OCI-LY7 (cell line): ENCODE data around the gene BPIFB2. TPM values are rescaled to one million over a fixed set of nuclear protein-coding genes. Genes with fewer than 3 reads are reported as not detected.

Experiments
- BruUV-seq: library from RNA; stranded (reverse); fragments of 400-500 nt; replicated peaks from 2 replicates; lab custom pipeline; 2021; lab: Mats Ljungman, UMichigan
- CTCF ChIA-PET: fragments of 300-600 bp; sonication (Branson Sonifier 250); formaldehyde crosslinking; loops from one replicate; lab custom pipeline; 2022; ENCODE audit warnings: antibody characterized with exemption; ENCODE audit not compliant: unreplicated experiment; lab: Charles Lee
- POLR2A ChIA-PET: fragments of 300-600 bp; sonication (Branson Sonifier 250); formaldehyde crosslinking; loops from one replicate; lab custom pipeline; 2022; ENCODE audit warnings: antibody characterized with exemption; lab: Charles Lee
- DNase-seq: peaks from one replicate; pipeline ENCODE4 v3.0.0-alpha.2; 2015; ENCODE audit warnings: low spot score
- H2AFZ ChIP-seq: fragments of 200-600 bp; sonication (generic), shearing (Covaris generic); 2 replicates; pipeline ENCODE4 v1.6.1; 2014; ENCODE audit warnings: mild to moderate bottlenecking, antibody characterized with exemption, low read length, moderate library complexity
- H3K27ac ChIP-seq: fragments of 200-600 bp; sonication (generic); 2 replicates; pipeline ENCODE4 v1.5.1; 2014; ENCODE audit warnings: mixed run types, low read depth, mild to moderate bottlenecking, moderate library complexity, low read length, inconsistent platforms; ENCODE audit not compliant: poor library complexity, severe bottlenecking
- H3K36me3 ChIP-seq: fragments of 200-600 bp; sonication (generic); 2 replicates; pipeline ENCODE4 v1.6.1; 2014; ENCODE audit warnings: mild to moderate bottlenecking, antibody characterized with exemption, low read length, moderate library complexity, mixed read lengths; ENCODE audit not compliant: insufficient read depth
- H3K4me1 ChIP-seq: fragments of 200-600 bp; sonication (generic); 2 replicates; pipeline ENCODE4 v1.5.1; 2014; ENCODE audit warnings: mild to moderate bottlenecking, low read length; ENCODE audit not compliant: insufficient read depth, poor library complexity, severe bottlenecking
- H3K4me2 ChIP-seq: fragments of 200-600 bp; sonication (generic); 2 replicates; pipeline ENCODE4 v1.6.1; 2014; ENCODE audit warnings: mild to moderate bottlenecking, low read length
- H3K4me3 ChIP-seq: fragments of 200-600 bp; sonication (generic); 2 replicates; pipeline ENCODE4 v1.5.1; 2014; ENCODE audit warnings: mild to moderate bottlenecking, low read depth, low read length; ENCODE audit not compliant: poor library complexity, severe bottlenecking
- H3K79me2 ChIP-seq: fragments of 200-600 bp; sonication (generic); 2 replicates; pipeline ENCODE4 v1.6.1; 2016; ENCODE audit warnings: low read depth, mild to moderate bottlenecking, low read length, moderate library complexity, mixed read lengths; ENCODE audit not compliant: insufficient read depth
- H3K9me2 ChIP-seq: fragments of 200-600 bp; sonication (generic); 2 replicates; pipeline ENCODE4 v1.6.1; 2016; ENCODE audit warnings: mild to moderate bottlenecking, low read length, mixed read lengths; ENCODE audit not compliant: insufficient read depth
- H3K9me3 ChIP-seq: fragments of 200-600 bp; sonication (generic); 2 replicates; pipeline ENCODE4 v1.6.1; 2014; ENCODE audit warnings: mild to moderate bottlenecking, mixed run types, low read length, mixed read lengths
- H4K20me1 ChIP-seq: fragments of 200-600 bp; sonication (generic); 2 replicates; pipeline ENCODE4 v1.6.1; 2014; ENCODE audit warnings: mild to moderate bottlenecking, antibody characterized with exemption, low read length, moderate library complexity, mixed read lengths; ENCODE audit not compliant: insufficient read depth
- CTCF ChIP-seq: fragments of 200-600 bp; sonication (generic); conservative IDR thresholded peaks from 2 replicates; pipeline ENCODE4 v1.5.1; 2014; ENCODE audit warnings: mild to moderate bottlenecking, antibody characterized with exemption, low read length, moderate library complexity, mixed read lengths
- EZH2phosphoT487 ChIP-seq: fragments of 200-600 bp; sonication (generic); IDR thresholded peaks from 2 replicates; pipeline ENCODE4 v1.6.1; 2018; ENCODE audit warnings: low read depth, borderline replicate concordance, mild to moderate bottlenecking, mixed run types, antibody characterized with exemption, low read length, moderate library complexity, mixed read lengths
- intact Hi-C: fragments of 100-400 bp; cut with micrococcal nuclease; formaldehyde crosslinking; loops from one replicate; pipeline ENCODE4 v1.10.0; 2022; ENCODE audit not compliant: unreplicated experiment
- total RNA-seq, 2 experiments: library from RNA; depleted of rRNA in 1 of 2; stranded (reverse); fragments of >200 nt in 1 of 2; shearing (Covaris generic) in 1 of 2; gene quantifications; 2 replicates each; pipeline ENCODE4 v1.2.3, GENCODE V29; 2014 to 2022

The BPIFB2 gene
- total RNA-seq, 2 experiments from 2014 or later: not detected

- ChIA-PET POLR2A (interaction anchor here (0.6 kb wide), 1 partner anchor 981 kb away, joined by 3 read pairs; no protein-coding TSS in a partner anchor), CTCF (no interaction called here)
- no peak overlapping the region for H2AFZ ChIP-seq
Observed at GRCh38 chr20:33072362-33072761, 64.9 kb downstream of the BPIFB2 start.

GRCh38 chr20:33072813-33073212, 65.3 kb downstream of the BPIFB2 start:
- no peaks in the 10 kb centered on the region for H4K20me1 ChIP-seq
- no peaks in the 10 kb centered on the region for H3K79me2 ChIP-seq
- H2AFZ ChIP-seq: no peak overlapping the region
- TF ChIP-seq EZH2phosphoT487: no peak
- no peak for TF ChIP-seq CTCF
- DNase-seq: no peak
- no peaks in the 10 kb centered on the region for H3K9me3 ChIP-seq
- H3K4me2 ChIP-seq: no peak overlapping the region
- H3K4me1 ChIP-seq: no peaks in the 10 kb centered on the region
- BruUV-seq: no TSS peak
- H3K9me2 ChIP-seq: no peaks in the 10 kb centered on the region
- intact Hi-C loops: no loop called here
- ChIA-PET CTCF (no interaction called here), POLR2A (interaction anchor here (0.6 kb wide), 1 partner anchor 981 kb away, joined by 3 read pairs; no protein-coding TSS in a partner anchor)
- no peak overlapping the region for H3K27ac ChIP-seq
- no peaks in the 10 kb centered on the region for H3K36me3 ChIP-seq
- H3K4me3 ChIP-seq: no peak overlapping the region

More at GRCh38 chr20:33072362-33072761, 64.9 kb downstream of the BPIFB2 start:
- Histone ChIP-seq H3K36me3 (no peaks in the 10 kb centered on the region), H3K4me1 (no peaks in the 10 kb centered on the region), H3K79me2 (no peaks in the 10 kb centered on the region), H3K4me2 (no peak overlapping the region), H4K20me1 (no peaks in the 10 kb centered on the region), H3K9me3 (no peaks in the 10 kb centered on the region), H3K9me2 (no peaks in the 10 kb centered on the region), H3K27ac (no peak overlapping the region), H3K4me3 (no peak overlapping the region)
- DNase-seq: no peak
- BruUV-seq: no TSS peak
- no peak for TF ChIP-seq CTCF
- TF ChIP-seq EZH2phosphoT487: no peak
- intact Hi-C loops: no loop called here

Other genes starting within 250 kb of the BPIFB2 start
- gene DNMT3B, start 245.3 kb upstream of the BPIFB2 start, total RNA-seq (2014; rRNA removed; shearing (Covaris generic)): 11.4 and 12.1 TPM in 2 replicates
- 13.8 and 18.1 TPM in 2 replicates for gene DNMT3B, start 245.3 kb upstream of the BPIFB2 start, total RNA-seq (2022)
- 106 and 116 TPM in 2 replicates for gene MAPRE1, start 187.8 kb upstream of the BPIFB2 start, total RNA-seq (2014; rRNA removed; shearing (Covaris generic))
- gene MAPRE1, start 187.8 kb upstream of the BPIFB2 start, total RNA-seq (2022): 172 and 179 TPM in 2 replicates
- 0.57 TPM in 1 of 2 replicates, not detected in the other for gene EFCAB8, start 148.8 kb upstream of the BPIFB2 start, total RNA-seq (2014; rRNA removed; shearing (Covaris generic))
- not detected in 2 replicates for gene EFCAB8, start 148.8 kb upstream of the BPIFB2 start, total RNA-seq (2022)
- gene SUN5, start 3.3 kb upstream of the BPIFB2 start, total RNA-seq (2014; rRNA removed; shearing (Covaris generic)): not detected in 2 replicates
- gene SUN5, start 3.3 kb upstream of the BPIFB2 start, total RNA-seq (2022): not detected in 2 replicates
- not detected in 2 replicates for gene BPIFB6, start 23.9 kb downstream of the BPIFB2 start, total RNA-seq (2014; rRNA removed; shearing (Covaris generic))
- gene BPIFB6, start 23.9 kb downstream of the BPIFB2 start, total RNA-seq (2022): not detected in 2 replicates
- not detected in 2 replicates for gene BPIFB3, start 46.2 kb downstream of the BPIFB2 start, total RNA-seq (2014; rRNA removed; shearing (Covaris generic))
- not detected in 2 replicates for gene BPIFB3, start 46.2 kb downstream of the BPIFB2 start, total RNA-seq (2022)
- gene BPIFB4, start 71.9 kb downstream of the BPIFB2 start, total RNA-seq (2014; rRNA removed; shearing (Covaris generic)): not detected in 2 replicates
- gene BPIFB4, start 71.9 kb downstream of the BPIFB2 start, total RNA-seq (2022): not detected in 2 replicates
- not detected in 2 replicates for gene BPIFA2, start 160.5 kb downstream of the BPIFB2 start, total RNA-seq (2014; rRNA removed; shearing (Covaris generic))
- gene BPIFA2, start 160.5 kb downstream of the BPIFB2 start, total RNA-seq (2022): not detected in 2 replicates
- not detected in 2 replicates for gene BPIFA3, start 209.6 kb downstream of the BPIFB2 start, total RNA-seq (2014; rRNA removed; shearing (Covaris generic))
- not detected in 2 replicates for gene BPIFA3, start 209.6 kb downstream of the BPIFB2 start, total RNA-seq (2022)
- gene BPIFA1, start 228.3 kb downstream of the BPIFB2 start, total RNA-seq (2014; rRNA removed; shearing (Covaris generic)): not detected in 2 replicates
- gene BPIFA1, start 228.3 kb downstream of the BPIFB2 start, total RNA-seq (2022): not detected in 2 replicates